Measurements from ENCODE around the gene LEP.

GRCh38 chr7:128303133-128303532 is 62.1 kb downstream of the LEP start:
- TF ChIP-seq CTCF (IDR thresholded peaks at IDR 0.05) (no peak), POLR2A (IDR thresholded peaks at IDR 0.05) (no peak)

All from adrenal gland (tissue), 5 donors.